GM12873 (cell line): ENCODE data around the gene EXOC4.

Source experiments
- CTCF ChIP-seq: IDR thresholded peaks from 2 replicates; pipeline ENCODE4 v1.5.1; 2012; ENCODE audit warnings: low read depth, mild to moderate bottlenecking, moderate library complexity, low read length, control low read depth; ENCODE audit not compliant: insufficient read depth; ENCODE audit errors: missing control alignments

The EXOC4 gene

GRCh38 chr7:134098072-134098471 lies 845.2 kb downstream of the EXOC4 start:
- no peak for TF ChIP-seq CTCF

GRCh38 chr7:134101716-134102115 lies 848.8 kb downstream of the EXOC4 start:
- no peak for TF ChIP-seq CTCF

GRCh38 chr7:134104166-134104565 lies 851.3 kb downstream of the EXOC4 start:
- no peak for TF ChIP-seq CTCF

DNA sequence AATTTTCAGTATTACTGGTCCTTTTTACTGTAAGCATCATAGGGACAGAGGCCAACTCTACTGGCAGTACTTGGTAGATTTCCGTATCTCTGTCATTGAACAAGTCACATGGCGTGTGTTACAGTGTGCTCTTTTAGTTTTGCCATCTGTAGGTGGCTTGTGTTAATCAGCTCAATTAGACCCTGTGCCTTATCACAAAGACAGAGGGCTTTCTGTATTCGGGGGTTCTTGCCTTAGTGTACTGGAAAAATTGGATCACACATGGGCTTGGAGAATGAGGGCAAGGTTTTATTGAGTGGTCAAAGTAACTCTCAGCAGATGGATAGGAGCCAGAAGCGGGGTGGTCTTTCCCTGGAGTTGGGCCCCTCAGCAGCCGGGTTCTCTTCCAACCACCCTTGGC lies 853.0 kb downstream of the EXOC4 start:
- TF ChIP-seq CTCF: no peak

DNA sequence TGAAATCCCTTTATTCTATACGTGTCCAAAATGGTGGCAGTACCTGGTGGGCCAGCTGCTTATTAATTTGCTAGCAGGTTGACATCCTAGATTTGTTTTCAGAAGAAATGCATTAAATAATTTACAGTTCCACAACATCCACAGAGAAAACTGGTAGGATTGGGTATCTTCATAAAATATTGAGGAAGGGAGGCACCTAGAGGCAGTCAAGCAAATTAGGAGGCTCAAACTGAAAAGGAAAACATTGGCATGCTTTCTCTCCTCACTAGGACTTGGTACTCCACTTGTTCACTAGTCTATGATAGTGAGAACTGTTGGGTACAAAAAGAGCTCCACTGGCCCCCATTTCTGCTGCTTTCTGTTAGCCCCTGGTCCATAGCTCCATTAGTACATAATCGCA lies 855.9 kb downstream of the EXOC4 start:
- no peak for TF ChIP-seq CTCF

DNA sequence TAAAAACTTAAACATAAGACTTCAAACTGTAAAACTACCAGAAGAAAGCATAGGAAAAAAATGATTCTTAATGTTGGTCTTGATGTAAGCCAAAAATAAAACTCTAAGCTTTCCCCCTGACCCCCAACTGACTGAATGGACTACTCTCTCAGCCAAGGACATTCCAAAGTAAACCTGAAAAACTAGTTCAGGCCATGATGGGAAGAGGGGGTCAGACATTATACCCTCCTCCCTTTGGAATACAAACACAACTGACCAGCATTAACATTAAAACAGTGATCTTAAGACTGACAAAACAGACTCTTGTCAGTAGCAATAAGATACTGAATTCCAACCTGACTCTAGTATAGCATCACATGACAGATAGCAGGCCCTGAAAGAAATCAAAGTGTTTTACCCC lies 860.8 kb downstream of the EXOC4 start:
- no peak for TF ChIP-seq CTCF

DNA sequence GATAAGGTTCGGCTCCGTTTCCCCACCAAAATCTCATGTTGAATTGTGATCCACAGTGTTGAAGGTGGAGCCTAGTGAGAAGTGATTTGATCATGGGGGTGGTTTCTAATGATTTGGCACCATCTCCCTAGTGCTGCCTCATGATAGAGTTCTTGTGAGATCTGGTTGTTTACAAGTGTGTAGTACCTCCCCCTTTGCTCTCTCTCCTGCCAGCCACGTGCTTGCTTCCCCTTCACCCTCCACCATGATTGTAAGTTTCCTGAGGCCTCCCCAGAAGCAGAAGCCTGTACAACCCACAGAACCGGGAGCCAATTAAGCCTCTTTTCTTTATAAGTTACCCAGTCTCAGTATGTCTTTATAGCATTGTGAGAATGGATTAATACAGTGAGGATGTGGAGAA lies 862.1 kb downstream of the EXOC4 start:
- no peak for TF ChIP-seq CTCF
